Mesothelial cell of epicardium (in vitro differentiated cells): Measurements from ENCODE around the gene BTBD17. TPM values are rescaled to one million over a fixed set of nuclear protein-coding genes. Genes with fewer than 3 reads are reported as not detected.
A peak's percentile ranks its signal among the peaks of the same experiment; 100 is the strongest.

Source experiments
- DNase-seq, 2 experiments: peaks; one replicate each; pipeline ENCODE4 v3.0.0; 2021; ENCODE audit warnings: low spot score in 2 of 2; ENCODE audit not compliant: unreplicated experiment in 2 of 2
- H3K27ac Mint-ChIP-seq: 2 replicates; pipeline ENCODE4 v1.8.0; 2021; ENCODE audit warnings: mixed read lengths
- H3K27me3 Mint-ChIP-seq: 2 replicates; pipeline ENCODE4 v1.8.0; 2021; ENCODE audit warnings: low read depth, mixed read lengths
- H3K36me3 Mint-ChIP-seq: 2 replicates; pipeline ENCODE4 v1.8.0; 2021; ENCODE audit warnings: mixed read lengths
- H3K4me1 Mint-ChIP-seq: 2 replicates; pipeline ENCODE4 v1.8.0; 2021; ENCODE audit warnings: mixed read lengths
- H3K4me3 Mint-ChIP-seq: 2 replicates; pipeline ENCODE4 v1.8.0; 2021; ENCODE audit warnings: mild to moderate bottlenecking, moderate library complexity, mixed read lengths
- H3K9me3 Mint-ChIP-seq: 2 replicates; pipeline ENCODE4 v1.8.0; 2021; ENCODE audit warnings: mixed read lengths
- total RNA-seq: library from RNA; stranded (reverse); gene quantifications from 3 replicates; pipeline ENCODE4 v1.2.1, GENCODE V29; 2021
- TF ChIP-seq, protein P1 (sequence below): fragments of 200-600 bp; sonication (generic); IDR thresholded peaks from one replicate; pipeline ENCODE4 v1.5.0; 2021; ENCODE audit warnings: antibody characterized with exemption; ENCODE audit not compliant: unreplicated experiment

The BTBD17 gene
- total RNA-seq, 1 donor from 2014 or later = 0.16 TPM

DNA sequence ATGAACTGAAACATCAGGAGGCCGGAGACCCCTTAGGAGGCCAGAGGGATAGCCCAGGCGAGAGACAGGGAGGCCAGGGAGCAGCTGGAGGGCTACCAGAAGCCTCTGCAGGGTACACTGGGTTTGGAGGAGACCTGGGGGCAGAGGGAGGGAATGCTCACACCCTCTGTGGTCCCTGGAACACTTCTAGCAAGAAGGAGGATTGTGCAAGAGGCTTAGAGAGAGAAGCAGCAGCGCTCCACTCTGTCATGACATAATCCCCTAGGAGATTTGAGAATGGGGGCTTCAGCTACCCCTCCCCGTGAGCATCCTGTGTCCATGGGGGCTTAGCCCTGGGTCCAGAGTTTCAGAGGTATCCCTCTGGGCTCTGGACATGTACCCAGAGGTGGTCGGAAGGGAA, 21.5 kb upstream of the BTBD17 start:
- Mint-ChIP-seq H3K9me3 (no peaks in the 10 kb centered on the region), H3K4me1 (peaks cover 4% of the 10 kb centered on the region), H3K27ac (no peak overlapping the region), H3K4me3 (no peak overlapping the region), H3K27me3 (peaks cover 14% of the 10 kb centered on the region), H3K36me3 (no peaks in the 10 kb centered on the region)
- no peak for DNase-seq
- TF ChIP-seq, protein P1, sequence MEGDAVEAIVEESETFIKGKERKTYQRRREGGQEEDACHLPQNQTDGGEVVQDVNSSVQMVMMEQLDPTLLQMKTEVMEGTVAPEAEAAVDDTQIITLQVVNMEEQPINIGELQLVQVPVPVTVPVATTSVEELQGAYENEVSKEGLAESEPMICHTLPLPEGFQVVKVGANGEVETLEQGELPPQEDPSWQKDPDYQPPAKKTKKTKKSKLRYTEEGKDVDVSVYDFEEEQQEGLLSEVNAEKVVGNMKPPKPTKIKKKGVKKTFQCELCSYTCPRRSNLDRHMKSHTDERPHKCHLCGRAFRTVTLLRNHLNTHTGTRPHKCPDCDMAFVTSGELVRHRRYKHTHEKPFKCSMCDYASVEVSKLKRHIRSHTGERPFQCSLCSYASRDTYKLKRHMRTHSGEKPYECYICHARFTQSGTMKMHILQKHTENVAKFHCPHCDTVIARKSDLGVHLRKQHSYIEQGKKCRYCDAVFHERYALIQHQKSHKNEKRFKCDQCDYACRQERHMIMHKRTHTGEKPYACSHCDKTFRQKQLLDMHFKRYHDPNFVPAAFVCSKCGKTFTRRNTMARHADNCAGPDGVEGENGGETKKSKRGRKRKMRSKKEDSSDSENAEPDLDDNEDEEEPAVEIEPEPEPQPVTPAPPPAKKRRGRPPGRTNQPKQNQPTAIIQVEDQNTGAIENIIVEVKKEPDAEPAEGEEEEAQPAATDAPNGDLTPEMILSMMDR = no peak

DNA sequence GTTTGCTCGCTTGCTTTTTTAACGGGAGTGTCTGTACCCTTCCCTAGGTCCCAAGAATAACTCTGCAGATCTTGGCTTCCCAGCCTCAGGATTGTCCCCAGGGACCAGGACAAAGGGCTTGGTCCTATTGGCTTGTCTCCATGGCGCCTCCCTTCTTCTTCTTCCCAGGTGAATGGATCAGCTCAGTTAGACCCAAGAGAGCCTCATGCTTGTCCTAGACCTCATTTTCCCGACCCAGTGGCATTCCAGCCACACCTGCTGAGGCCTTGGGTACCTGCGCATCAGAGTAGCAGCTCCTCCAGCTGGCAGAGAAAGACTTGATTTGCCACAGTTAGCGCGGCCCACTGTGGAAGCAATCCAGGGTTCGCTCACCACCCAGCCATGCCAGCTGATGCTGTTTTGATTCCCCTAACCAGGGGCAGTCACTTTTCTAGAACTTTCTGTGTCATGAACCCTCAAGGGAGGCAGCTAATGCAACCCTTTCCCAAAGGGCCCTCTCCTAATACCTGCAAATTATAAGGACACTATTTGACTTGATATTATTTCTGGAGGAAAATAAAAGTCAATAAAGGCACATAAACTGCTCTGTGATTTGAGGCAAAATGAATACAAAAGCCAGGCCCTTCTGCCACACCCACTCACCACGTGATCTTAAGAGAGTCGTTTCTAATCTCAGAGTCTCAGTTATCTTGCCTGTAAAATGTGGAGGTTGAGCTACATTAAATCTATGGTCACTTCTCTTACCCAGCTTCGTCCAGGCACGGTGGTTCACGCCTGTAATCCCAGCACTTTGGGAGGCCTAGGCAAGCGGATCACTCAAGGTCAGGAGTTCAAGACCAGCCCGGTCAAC, 19.5 kb upstream of the BTBD17 start:
- H3K27ac Mint-ChIP-seq = no peak overlapping the region
- peaks cover 4% of the 10 kb centered on the region for H3K4me1 Mint-ChIP-seq
- TF ChIP-seq, protein P1 = no peak
- no peak overlapping the region for H3K4me3 Mint-ChIP-seq
- no peaks in the 10 kb centered on the region for H3K36me3 Mint-ChIP-seq
- H3K9me3 Mint-ChIP-seq = no peaks in the 10 kb centered on the region
- no peak for DNase-seq
- H3K27me3 Mint-ChIP-seq = peaks cover 30% of the 10 kb centered on the region

DNA sequence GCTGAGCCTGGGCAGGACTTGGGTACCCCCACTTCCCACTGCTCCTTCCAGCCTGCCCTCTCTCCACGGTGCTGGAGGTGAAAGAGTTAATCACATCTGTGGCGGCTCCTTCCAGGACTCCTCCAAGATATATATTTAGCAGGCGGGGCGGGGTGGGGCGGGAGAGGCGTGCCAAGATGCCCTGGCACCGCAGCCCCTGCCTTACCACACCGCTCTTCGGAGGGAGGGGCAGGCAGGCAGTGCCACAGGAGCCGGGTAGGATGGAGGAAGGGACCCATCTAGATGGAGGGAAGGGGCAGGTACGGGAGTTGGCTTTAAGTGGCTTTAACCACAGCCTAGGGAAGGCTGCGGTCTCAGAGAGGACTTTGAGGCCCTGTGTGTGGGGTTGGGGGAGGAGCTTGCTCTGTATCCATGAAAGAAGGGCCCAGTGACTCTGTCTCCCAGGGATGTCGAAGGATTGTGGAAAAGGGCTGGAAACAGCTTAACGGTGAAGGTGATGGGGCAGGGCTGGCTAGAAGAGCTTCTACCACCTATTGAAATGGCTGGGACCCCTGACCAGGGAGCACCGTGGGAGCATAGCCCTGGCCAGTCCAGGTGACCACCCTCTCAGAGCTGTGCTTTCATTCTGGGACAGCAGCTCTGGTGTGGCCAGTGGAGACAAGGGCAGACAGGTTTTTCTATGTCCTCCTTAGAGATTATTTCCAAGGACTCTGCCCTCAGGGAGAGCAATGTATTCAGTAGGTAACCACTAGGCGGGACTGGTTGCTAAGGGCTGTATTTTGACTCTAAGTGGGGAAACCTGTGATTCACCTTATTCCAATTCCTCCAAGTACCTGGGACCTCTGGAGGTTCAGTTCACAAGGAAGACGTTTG, 18.7 kb upstream of the BTBD17 start:
- peaks cover 4% of the 10 kb centered on the region for H3K4me1 Mint-ChIP-seq
- no peaks in the 10 kb centered on the region for H3K36me3 Mint-ChIP-seq
- no peaks in the 10 kb centered on the region for H3K9me3 Mint-ChIP-seq
- TF ChIP-seq, protein P1 = no peak
- no peak overlapping the region for H3K27ac Mint-ChIP-seq
- H3K27me3 Mint-ChIP-seq = peaks cover 38% of the 10 kb centered on the region
- no peak for DNase-seq
- no peak overlapping the region for H3K4me3 Mint-ChIP-seq

DNA sequence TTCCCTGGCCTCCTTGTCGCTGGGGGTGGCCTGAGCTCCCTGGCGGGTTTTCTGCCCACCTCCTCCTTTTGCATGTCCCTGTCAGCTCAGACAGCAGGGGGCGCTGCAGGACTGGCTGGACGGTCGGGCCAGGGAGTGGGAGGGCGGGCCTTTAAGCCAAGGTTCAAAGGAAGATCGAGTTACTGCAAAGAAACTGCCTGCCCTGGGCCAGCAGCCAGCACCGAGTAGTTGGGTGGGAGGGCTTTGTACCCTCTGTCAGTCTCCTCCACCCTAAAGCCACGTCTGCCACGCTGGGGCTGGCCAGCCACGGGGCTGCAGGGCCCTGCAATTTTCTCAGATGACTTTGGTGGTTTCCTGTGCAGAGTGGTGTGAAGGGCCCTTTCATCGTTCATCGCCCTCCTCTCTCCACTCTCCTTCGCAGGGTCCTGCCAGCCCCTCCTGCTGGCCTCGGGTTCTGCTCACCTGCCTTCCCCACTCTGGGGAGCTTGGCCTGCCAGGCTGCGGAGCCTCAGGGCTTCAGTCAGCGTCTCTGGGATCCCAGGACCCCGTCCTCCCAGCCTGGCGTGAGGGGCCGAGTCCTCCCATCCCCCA, 17.9 kb upstream of the BTBD17 start:
- peak; percentile 91 to 99 for DNase-seq
- peaks cover 4% of the 10 kb centered on the region for H3K4me1 Mint-ChIP-seq
- no peak overlapping the region for H3K4me3 Mint-ChIP-seq
- H3K27ac Mint-ChIP-seq = no peak overlapping the region
- no peaks in the 10 kb centered on the region for H3K9me3 Mint-ChIP-seq
- H3K27me3 Mint-ChIP-seq = peaks cover 44% of the 10 kb centered on the region
- H3K36me3 Mint-ChIP-seq = no peaks in the 10 kb centered on the region
- TF ChIP-seq, protein P1 = peak; percentile 97

DNA sequence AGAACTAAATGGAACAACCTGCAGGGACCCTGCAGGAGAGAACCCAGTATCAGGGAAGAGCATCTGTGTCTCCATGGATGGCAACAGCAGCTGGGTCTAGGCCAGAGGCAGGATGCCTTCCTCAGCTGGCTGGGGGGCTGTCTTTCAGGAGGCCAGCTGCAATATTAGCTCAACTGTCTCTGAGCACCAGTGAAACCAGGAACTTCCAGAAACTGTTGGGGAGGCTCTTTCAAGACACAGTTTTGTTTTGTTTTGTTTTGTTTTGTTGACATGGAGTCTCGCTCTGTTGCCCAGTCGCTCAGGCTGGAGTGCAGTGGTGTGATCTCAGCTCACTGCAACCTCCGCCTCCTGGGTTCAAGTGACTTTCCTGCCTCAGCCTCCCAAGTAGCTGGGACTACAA, 13.2 kb upstream of the BTBD17 start:
- Mint-ChIP-seq H3K9me3 (no peaks in the 10 kb centered on the region), H3K27ac (no peak overlapping the region), H3K27me3 (peaks cover 64% of the 10 kb centered on the region), H3K36me3 (no peaks in the 10 kb centered on the region), H3K4me3 (no peak overlapping the region), H3K4me1 (no peaks in the 10 kb centered on the region)
- DNase-seq = no peak
- TF ChIP-seq, protein P1 = no peak
